Osteoblast (primary cell): ENCODE data around the gene ZRANB2. TPM values are rescaled to one million over a fixed set of nuclear protein-coding genes. Genes with fewer than 3 reads are reported as not detected.
A peak's percentile ranks its signal among the peaks of the same experiment; 100 is the strongest.

Experiments
- DNase-seq: peaks from one replicate; pipeline ENCODE4 v3.0.0; 2011; ENCODE audit warnings: low spot score, mixed read lengths; ENCODE audit not compliant: insufficient read length; ENCODE audit errors: missing footprints
- H2AFZ ChIP-seq: 2 replicates; pipeline ENCODE4 v1.6.0; 2011; ENCODE audit warnings: mild to moderate bottlenecking, low read length
- H3K27ac ChIP-seq: 2 replicates; pipeline ENCODE4 v1.5.1; 2011; ENCODE audit warnings: mild to moderate bottlenecking, low read depth, low read length, moderate library complexity
- H3K27me3 ChIP-seq: 2 replicates; pipeline ENCODE4 v1.6.0; 2012; ENCODE audit warnings: mild to moderate bottlenecking, control low read depth, inconsistent platforms, low read length, moderate library complexity; ENCODE audit not compliant: insufficient read depth
- H3K36me3 ChIP-seq: 2 replicates; pipeline ENCODE4 v1.5.1; 2011; ENCODE audit warnings: mild to moderate bottlenecking, low read length, control low read depth, moderate library complexity; ENCODE audit not compliant: insufficient read depth
- H3K4me1 ChIP-seq: 2 replicates; pipeline ENCODE4 v1.5.1; 2011; ENCODE audit warnings: mild to moderate bottlenecking, low read length, control low read depth, moderate library complexity; ENCODE audit not compliant: insufficient read depth
- H3K4me2 ChIP-seq: 2 replicates; pipeline ENCODE4 v1.6.0; 2011; ENCODE audit warnings: mild to moderate bottlenecking, low read length; ENCODE audit not compliant: insufficient read depth
- H3K4me3 ChIP-seq: fragments of 200-600 bp; sonication (generic); 3 replicates; pipeline ENCODE4 v1.5.1; 2012; ENCODE audit warnings: mild to moderate bottlenecking, low read length, inconsistent platforms; ENCODE audit not compliant: insufficient read depth
- H3K79me2 ChIP-seq: 2 replicates; pipeline ENCODE4 v1.6.0; 2012; ENCODE audit warnings: mild to moderate bottlenecking, low read length, control low read depth, inconsistent platforms; ENCODE audit not compliant: insufficient read depth
- H3K9me3 ChIP-seq: 2 replicates; pipeline ENCODE4 v1.5.1; 2011; ENCODE audit warnings: low read depth, low read length, control low read depth
- H4K20me1 ChIP-seq: 2 replicates; pipeline ENCODE4 v1.6.0; 2012; ENCODE audit warnings: mild to moderate bottlenecking, low read length, control low read depth; ENCODE audit not compliant: insufficient read depth
- CTCF ChIP-seq: IDR thresholded peaks from 2 replicates; pipeline ENCODE4 v1.5.1; 2011; ENCODE audit warnings: mild to moderate bottlenecking, low read depth, low read length, moderate library complexity; ENCODE audit errors: extremely low read depth
- total RNA-seq: library from RNA; depleted of rRNA; stranded (reverse); fragments of >200 nt; gene quantifications from 2 replicates; pipeline ENCODE4 v1.2.3, GENCODE V29; 2012

ZRANB2 gene
- total RNA-seq, 1 donor, result 33.7 TPM

- peak; percentile 43 for DNase-seq
- Histone ChIP-seq H3K79me2 (no peaks in the 10 kb centered on the region), H3K27ac (no peak overlapping the region), H3K9me3 (no peaks in the 10 kb centered on the region), H3K27me3 (peaks cover 4% of the 10 kb centered on the region), H3K4me3 (no peak overlapping the region), H4K20me1 (no peaks in the 10 kb centered on the region), H3K4me1 (no peaks in the 10 kb centered on the region), H3K4me2 (no peak overlapping the region), H3K36me3 (peaks cover 11% of the 10 kb centered on the region), H2AFZ (no peak overlapping the region)
- TF ChIP-seq CTCF, result no peak
Measured at GRCh38 chr1:71053758-71054157, 27.1 kb downstream of the ZRANB2 start.

- TF ChIP-seq CTCF, result no peak
- H4K20me1 ChIP-seq, result no peaks in the 10 kb centered on the region
- no peak overlapping the region for H3K4me3 ChIP-seq
Measured at GRCh38 chr1:71053146-71053545, 27.7 kb downstream of the ZRANB2 start.

GRCh38 chr1:71049951-71050598, 30.8 kb downstream of the ZRANB2 start:
- no peaks in the 10 kb centered on the region for H3K9me3 ChIP-seq
- no peak overlapping the region for H2AFZ ChIP-seq
- TF ChIP-seq CTCF, result peak; percentile 76
- H4K20me1 ChIP-seq, result no peaks in the 10 kb centered on the region
- DNase-seq, result peak; percentile 92
- no peaks in the 10 kb centered on the region for H3K79me2 ChIP-seq
- H3K4me3 ChIP-seq, result no peak overlapping the region
- H3K4me1 ChIP-seq, result no peaks in the 10 kb centered on the region
- no peak overlapping the region for H3K27ac ChIP-seq
- no peaks in the 10 kb centered on the region for H3K36me3 ChIP-seq
- H3K27me3 ChIP-seq, result peaks cover 35% of the 10 kb centered on the region
- no peak overlapping the region for H3K4me2 ChIP-seq

More at GRCh38 chr1:71053146-71053545, 27.7 kb downstream of the ZRANB2 start:
- Histone ChIP-seq H3K27me3 (peaks cover 10% of the 10 kb centered on the region), H3K4me1 (no peaks in the 10 kb centered on the region), H3K4me2 (no peak overlapping the region), H2AFZ (no peak overlapping the region), H3K36me3 (peaks cover 5% of the 10 kb centered on the region), H3K79me2 (no peaks in the 10 kb centered on the region), H3K9me3 (no peaks in the 10 kb centered on the region), H3K27ac (no peak overlapping the region)
- DNase-seq, result peak; percentile 62

GRCh38 chr1:71047635-71048607, 32.9 kb downstream of the ZRANB2 start, which contains the start of gene PTGER3:
Gene PTGER3 (minus strand): TSS chr1:71047816. CDS start chr1:71047577, 239 bp downstream.
- Histone ChIP-seq H3K4me3 (peak within 1 kb of the TSS; percentile 49), H3K79me2 (no peaks in the 10 kb centered on the region), H4K20me1 (no peaks in the 10 kb centered on the region), H3K4me2 (peak within 1 kb of the TSS; percentile 69), H2AFZ (peak within 1 kb of the TSS; percentile 63), H3K9me3 (no peaks in the 10 kb centered on the region), H3K27me3 (peaks cover 39% of the 10 kb centered on the region), H3K4me1 (no peaks in the 10 kb centered on the region), H3K36me3 (no peaks in the 10 kb centered on the region), H3K27ac (no peak within 1 kb of the TSS)
- DNase-seq, result peak; percentile 85
- no peak for TF ChIP-seq CTCF
